HS-5 (cell line): ENCODE data around the gene SLC9C1.

Source experiments
- DNase-seq: peaks from one replicate; pipeline ENCODE4 v3.0.0-alpha.2; 2012; ENCODE audit warnings: low read depth

SLC9C1 gene

DNA sequence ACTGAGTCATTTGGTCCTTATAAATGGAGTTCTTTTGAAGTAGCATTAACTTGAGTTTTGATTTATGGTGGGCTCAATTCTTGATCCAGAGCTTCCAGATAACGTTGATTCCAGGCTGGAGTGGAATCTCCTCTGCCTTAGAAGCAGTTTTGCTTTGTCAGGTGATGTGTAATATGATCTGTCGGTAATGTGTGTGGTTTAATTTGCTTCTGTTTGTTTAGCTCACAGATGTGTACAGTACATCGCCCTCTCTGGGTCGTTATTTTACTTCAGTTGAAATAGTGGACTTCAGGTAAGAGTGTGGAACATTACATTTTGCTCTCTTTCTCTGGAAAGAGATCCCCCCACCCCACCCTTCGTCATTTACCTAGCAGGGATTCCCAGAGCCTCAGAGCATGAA is 184.7 kb downstream of the SLC9C1 start:
- DNase-seq = no peak

DNA sequence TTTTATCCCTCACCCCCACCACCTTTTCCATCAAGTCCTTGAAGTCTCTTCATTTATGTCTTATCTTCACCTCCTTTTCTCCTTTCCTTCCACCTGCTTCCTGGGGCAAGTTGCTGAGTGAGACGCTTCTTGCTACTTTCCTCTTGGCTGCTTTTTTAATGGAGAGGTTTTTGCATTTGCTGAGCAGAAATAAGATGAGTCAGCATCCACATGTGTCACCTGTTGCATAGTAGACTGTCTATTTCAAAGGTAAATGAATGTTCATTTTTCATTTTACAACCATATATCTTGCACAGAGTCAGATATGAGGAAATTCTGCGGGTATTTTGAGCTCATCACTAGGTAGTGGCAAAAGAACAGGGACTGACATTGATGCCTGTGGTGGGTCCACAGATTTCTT is 189.2 kb downstream of the SLC9C1 start:
- no peak for DNase-seq

DNA sequence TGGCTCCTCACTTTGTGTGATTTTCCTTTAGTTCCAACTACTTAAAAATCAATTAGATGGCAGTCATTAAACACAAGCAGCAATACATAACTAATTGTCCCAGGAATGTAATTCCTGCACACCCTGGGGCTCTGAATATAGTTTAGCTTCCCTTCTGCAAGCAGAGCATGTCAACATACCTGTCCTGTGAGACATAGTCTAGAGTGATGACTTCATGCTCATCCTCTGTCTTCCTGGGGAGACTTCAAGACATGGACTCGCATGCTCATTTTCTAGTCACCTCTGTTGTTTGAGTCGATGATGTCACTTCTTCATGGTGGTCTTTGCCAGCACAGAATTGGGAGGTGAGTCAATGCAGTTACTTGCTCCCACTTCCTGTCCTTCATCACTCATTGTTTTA is 192.1 kb downstream of the SLC9C1 start:
- peak; percentile 88 for DNase-seq

DNA sequence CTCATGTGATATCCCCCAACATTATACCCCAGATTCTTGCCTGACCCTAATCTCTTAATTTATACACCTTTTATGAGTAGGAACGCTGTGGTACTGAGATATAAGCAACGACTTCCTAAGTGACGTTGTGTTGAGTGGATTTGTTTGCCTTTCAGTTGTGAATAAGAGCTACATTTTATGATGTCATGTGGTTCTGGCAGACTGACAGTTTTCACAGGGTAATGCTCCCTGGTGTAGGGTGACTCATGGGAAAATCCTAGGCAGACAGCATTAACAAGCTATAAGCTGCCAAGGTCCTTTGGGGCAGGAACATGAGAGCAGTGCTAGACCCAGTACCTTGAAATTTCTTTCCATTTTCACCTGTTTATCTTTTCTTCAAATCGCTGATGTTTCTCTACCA is 196.6 kb downstream of the SLC9C1 start:
- DNase-seq = peak; percentile 99

DNA sequence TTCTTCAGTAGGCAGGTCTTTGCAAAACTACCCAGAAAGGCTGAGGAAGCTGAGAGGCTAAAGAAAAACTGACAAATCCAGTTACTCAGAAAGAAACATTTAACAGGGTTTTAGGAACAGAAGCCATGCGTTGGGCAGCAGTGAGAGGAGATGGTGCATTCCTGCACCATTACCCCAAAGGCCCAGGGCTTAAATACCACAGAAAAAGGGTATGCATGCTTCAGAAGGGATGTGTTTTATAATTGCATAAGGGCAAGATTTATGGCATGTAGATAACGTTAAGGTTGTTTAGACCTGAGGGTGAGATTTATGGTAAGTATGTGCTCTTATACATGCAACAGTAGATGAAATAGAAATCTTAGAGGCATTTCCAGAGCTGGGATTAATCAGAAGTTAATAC is 197.8 kb downstream of the SLC9C1 start:
- DNase-seq = no peak

DNA sequence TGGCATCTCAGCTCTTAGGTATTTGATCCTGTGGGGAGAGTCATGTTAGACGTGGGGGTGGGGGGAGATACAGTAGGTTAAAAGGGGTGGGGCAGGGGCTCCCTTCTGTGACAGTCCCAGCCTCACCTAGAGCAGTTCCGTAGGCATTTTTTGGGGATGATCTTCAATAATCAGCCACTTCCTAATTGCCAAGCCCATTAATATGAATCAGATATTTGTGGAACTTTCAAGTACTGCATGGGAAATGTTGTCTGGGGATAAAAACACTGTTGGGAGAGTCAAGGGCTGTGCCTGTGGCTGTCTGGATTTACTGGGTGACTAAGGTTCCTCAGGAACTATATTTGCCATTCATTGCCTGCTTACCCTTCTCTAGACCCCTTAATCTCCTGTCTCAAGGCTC is 198.3 kb downstream of the SLC9C1 start:
- no peak for DNase-seq

DNA sequence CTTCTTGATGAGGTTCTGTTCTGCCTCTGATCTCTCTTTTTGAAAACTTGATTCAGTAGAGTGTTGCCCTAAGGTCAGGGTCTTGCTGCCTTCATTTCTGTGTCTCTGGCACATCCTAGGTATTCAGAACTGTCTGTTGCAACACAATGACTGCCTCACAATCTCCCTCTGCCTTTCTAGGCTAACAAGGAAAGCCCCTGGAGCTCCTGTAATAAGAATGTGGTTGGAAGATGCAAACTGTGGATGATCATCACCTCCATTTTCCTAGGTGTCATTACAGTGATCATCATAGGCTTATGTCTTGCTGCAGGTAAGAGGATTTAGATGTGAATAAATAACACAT is 200.9 kb downstream of the SLC9C1 start:
- DNase-seq = no peak

DNA sequence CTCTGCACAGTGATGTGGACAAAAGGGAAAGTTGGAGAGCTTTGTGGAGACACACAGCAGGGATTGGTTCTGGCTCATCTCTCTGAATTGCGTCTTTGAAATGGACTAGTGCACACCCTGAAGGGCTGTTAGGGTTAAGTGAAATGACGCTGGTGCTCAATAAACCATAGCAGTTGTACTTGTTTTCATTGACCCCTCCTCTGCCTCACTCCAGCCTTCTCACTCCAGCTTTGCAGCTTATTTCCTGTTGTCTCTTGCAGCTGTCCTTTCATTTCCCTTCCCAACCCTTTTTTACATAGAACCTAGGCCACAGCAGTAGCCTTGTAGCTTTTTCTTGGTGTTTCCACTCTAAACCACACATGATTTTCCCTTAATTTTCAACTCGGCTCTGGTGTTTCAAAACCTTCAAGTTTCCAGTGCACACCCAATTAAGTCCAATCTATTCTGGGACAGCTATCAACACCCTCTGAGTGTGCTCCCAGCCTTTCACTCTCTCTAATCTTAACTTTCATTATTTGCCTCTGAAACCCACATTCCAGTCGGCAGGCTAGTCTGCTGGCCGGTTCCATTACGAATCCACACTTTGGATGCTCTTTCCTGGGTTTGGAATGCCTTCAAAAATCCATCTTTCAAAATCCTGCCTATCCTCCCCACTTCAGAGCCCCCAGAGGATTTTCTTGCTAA is 201.4 kb downstream of the SLC9C1 start:
- no peak for DNase-seq

DNA sequence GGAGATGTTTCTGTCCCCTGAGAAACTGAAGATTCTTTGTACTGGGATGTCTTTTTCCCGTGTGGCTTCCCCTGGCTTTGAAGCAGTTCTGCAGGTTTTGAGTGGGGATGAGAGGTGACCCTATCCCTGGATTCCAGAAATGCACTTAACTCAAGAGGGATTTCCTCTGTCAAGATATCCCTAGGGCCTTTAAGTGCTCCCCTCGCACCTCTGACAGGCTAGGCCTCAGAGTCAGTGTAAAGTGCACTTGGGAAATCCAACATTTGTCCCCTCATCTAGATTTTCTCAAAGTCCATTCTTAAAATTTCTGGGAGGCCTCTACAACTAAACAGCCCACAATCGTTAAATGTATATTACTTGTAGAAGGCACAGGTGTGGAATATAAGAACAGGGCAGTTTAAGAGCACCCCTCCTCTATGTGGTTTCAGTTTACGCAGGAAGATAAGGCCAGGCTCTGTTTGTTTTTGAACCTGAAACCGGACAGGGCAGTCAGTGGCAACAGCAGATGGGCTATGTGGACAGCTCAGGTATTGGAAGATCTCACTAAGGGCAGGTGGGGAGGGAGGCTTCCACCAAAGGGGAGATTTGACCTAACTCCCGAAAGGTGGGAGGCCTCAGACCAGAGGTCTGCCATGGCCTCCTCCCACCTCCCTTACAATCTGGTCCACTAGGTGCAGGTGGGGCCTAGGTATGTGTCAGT is 203.0 kb downstream of the SLC9C1 start:
- DNase-seq = no peak
